Fibroblast of peridontal ligament (primary cell): ENCODE data around the gene FAM32A.
A peak's percentile ranks its signal among the peaks of the same experiment; 100 is the strongest.

ENCODE experiments used
- DNase-seq: peaks from one replicate; pipeline ENCODE4 v3.0.0-alpha.2; 2010; ENCODE audit errors: extremely low read depth

Gene FAM32A

DNA sequence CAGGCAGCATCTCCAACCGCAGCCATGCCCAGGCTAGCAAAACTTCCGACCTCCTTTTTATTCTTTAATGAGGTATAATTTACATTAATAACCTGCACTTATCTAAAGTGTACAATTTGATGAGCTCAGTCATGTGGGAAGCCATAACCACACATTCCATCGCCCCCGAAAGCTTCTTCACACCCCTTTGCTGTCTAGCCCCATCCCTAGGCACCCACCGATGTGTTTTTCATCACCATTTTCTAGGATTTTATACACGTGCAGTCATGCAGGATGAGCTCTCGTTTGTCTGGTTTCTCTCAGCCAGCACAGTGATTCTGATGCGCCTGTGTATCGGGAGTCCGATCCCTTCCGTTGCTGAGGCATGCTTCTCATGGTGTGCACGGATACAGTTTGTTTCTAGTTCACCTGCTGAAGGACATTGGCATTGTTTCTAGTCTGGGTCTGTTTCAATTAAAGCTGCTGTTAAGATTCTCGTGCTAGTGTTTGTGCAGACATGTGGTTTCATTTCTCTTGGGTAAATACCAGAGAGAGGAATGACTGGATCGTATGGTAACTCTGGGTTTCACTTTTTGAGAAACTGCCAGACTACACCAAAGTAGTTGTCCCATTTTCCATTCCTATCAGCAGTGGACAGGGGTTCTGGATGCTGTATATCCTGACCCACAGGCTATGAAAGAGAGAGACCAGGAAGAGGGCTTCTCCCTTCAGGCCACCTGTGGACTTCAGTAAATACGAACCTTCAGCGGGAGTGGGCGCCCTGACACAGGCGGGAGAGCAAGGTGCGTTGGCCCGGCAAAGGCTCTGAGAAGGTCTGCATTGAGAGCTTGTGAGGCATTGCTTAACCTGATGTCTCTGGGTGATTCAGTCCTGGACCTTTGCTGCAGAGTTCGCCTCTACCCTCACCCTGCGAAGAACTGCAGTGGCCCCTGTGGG is 17.4 kb downstream of the FAM32A start:
- peak; percentile 85 for DNase-seq

DNA sequence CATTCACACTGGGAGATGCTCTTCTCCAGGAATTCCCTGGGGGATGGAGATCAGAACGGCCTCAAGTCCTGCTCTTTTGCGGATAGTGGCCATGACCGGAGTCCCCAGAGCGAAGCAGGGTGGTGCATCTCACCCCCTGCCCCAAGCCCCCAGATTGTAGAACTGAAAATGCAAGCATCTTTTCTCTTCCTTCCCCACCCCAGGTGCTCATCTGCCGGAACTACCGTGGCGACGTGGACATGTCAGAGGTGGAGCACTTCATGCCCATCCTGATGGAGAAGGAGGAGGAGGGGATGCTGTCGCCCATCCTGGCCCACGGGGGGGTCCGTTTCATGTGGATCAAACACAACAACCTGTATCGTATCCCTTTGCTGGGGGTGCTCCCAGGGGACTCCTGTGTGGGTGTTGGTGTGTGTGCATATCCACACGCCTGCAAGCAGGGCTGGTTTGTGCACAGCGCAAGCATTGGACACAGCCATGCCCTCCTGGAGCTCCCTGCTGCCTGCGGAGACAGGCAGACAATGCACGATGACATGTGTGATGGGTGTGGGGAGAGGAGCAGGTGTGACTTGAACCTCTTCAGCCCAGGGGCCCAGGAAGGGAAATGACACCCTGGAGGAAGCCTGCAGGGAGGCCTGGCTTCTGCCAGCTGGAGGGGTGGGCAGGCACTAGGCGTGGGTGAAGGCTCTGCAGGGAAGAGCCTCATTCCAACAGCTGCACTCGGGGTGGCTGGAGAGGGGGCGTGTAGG is 18.2 kb downstream of the FAM32A start:
- no peak for DNase-seq

DNA sequence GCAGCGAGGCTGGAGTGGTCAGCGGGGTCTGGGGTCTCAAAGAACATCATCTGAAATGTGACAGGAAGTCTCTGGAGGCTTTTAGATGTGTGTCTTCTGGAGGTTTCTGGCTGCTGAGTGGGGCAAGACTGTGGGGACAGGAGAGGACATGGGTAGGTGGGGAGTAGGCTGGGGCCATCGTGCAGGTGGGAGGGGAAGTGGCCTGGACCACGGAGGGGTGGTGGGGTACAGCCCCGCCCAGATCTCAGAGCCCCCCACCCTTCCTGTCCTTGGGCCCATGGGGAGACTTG is 18.7 kb downstream of the FAM32A start:
- no peak for DNase-seq

DNA sequence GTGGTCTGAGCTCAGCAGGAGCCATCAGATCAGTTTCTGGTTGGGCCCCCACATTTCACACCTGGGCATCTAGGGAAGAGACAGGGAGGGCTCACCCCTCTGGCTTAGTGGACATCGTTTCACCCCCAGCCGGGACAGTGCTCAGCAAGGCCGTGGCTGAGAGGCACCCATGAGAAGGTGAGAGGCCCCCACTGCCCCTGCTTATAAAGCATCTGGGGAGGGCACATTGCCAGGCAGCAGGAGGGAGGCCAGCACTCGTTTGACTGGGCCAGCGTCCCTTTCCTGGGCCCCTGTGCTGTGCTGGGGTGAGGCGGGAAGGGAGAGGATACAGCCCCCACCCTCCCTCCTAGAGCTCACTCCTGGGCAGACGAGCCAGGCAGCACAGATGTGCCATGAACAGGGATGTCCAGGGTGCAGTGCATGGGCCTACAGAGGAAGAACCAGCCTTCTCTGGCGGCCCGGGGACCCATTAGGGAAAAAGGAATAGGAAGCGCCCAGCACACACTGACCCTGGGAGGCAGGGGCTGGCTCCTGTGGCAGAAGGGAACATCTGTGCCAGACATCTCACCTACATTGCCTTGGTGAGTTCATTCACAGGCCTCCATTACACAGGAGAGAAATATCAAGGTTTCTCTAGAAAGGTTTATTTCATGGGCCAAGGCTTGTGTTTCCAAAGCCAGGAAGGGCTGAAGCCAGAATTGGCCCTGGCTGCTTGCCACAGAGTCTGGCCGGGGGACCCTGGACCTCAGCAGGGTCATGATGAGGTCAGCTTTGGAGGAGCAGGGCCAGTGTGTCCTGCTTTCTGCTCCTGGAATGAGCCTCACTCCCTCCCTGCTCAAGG is 20.2 kb downstream of the FAM32A start:
- no peak for DNase-seq

DNA sequence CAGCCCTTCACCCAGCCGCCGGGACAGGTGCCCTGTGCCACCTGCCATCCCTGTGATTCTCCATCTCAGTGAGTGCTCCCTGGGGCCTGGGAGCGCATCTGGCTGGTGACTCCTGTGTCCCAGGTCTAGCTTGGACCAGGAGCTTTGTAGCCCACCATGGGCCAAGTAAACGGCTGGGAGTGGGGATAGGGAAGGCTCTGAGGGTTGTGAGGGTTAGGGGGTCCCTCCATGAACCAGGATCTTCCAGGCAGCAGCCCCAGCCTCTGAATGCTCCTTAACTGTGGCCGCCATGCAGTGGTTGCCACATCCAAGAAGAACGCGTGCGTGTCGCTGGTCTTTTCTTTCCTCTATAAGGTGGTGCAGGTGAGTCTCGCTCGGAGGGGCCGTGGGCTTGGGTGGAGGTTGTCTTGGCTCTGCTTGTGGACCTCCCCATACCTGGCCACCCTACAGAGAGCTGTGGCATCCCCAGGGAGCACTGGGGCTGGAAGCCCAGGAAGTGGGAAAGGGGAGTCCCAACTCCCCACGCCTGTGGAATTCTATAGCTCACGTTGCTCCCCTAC is 20.9 kb downstream of the FAM32A start:
- no peak for DNase-seq

DNA sequence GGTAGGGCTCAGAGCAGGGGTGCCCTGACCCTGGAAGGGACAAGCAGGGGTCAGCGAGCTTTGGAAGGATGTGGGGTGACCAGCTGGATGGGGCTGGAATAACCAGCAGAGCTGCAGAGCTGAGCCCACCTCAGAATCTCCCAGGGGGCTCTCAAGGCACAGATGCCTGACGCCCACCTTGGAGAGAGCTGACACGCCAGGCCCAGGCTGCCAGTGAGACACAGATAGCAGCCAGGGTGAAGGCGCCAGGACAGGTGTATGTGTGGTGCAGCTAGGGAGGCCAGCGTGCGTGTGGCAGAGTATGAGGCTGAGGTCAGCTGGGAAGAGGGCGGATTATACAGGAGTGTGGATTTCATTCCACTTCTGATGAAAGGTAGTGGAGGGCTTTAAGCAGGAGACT is 21.4 kb downstream of the FAM32A start:
- DNase-seq: no peak

DNA sequence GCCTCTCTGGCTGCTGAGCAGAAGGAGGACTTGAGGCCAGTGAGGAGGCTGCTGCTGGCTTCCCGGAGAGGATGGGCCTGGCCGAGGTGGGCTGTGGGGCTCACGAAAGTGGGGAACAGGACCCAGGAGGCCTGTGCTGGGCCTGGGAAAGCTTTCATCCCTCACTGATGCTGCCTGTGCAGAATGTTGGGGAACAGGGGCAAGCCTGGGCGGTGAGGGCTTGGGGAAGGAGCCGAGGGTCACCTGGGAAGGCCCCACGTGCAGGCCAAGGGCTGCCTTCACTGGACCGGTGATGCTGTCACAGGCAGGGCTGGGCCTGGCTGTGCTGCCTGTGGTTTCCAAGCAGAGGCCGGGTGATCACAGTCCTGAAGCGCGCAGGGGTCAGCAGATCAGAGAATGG is 21.9 kb downstream of the FAM32A start:
- no peak for DNase-seq

DNA sequence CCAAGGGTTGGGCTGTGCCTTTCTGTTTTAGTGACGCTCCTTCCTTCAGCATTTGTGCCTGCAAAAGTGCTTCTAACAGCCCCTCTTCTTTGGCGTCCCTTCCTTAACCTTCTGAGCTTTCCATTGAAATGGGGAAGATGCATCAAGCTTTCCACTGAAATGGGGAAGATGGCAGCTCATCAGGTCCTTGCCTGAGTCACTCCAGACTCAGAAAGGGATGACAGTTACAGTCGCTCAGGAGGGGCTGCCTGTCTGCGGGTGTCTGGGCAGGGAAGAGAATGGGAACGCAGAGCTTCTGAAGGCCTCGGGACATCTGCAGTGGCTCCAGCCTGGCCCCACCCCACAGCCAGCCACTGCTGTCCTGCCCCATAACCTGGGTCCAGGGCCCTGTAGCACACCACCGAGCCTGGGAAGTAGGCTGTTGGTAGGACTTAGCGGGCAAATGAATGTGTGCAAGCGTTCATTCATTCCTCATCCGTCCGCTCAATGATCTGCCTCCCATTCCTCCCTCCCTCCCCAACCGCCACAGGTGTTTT is 22.3 kb downstream of the FAM32A start:
- DNase-seq: no peak

DNA sequence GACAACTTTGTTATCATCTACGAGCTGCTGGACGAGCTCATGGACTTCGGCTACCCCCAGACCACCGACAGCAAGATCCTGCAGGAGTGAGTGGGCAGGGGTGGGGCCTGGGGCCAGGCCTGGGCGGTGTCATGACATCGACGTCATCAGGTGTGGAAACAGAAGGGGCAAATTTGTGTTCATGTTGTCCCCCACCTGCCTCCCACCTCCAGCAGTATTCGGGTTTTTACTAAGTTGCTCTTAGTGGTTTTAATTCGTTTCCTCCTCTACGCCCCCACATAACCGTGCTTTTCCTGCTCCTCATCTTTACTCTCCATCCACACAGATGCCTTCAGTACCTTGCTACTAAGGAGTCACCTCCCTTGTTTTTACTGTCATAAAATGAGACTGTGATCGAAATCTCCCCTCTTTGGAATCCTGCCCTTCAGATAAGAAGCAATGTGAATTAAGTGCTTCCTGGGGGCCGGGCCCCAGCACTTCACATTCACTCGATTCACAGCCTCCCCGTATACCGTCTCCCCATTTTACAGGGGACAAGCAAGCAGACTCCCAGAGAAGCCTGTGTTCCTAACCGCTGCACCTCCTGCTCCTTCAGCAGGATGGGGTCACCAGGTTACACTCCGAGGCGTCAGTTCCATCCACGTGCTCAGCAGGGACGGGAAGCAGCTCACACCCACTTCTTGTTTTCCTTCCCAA is 23.0 kb downstream of the FAM32A start:
- DNase-seq: no peak

DNA sequence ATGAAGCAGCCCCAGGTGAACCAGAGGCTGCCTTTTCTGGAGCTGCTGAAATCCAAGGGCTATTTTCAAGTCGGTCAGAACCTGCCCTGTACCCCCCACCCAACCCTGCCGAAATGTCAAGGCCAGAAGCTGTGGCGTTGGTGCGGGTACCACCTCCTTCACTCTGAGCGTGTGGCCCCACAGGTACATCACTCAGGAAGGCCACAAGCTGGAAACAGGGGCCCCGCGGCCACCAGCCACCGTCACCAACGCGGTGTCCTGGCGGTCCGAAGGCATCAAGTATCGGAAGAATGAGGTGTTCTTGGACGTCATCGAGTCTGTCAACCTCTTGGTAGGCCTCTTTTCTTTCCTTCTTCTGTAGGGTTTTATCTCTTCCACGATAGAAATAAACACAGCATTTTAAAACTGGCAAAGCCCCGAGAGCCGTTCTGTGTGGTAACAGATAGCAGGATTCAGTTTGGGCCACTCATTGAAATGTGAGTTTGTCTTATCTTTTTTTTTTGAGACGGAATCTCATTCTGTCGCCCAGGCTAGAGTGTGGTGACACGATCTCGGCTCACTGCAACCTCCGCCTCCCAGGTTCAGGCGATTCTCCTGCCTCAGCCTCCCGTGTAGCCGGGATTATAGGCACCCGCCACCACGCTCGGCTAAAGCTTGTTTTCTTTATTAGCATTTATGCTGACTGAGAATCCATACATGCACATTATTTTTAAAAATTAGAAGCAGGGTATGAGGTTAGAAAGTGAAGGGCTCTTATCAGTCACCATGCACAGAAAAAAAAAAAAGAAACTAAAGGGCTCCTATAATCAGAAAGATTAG is 23.8 kb downstream of the FAM32A start:
- no peak for DNase-seq

DNA sequence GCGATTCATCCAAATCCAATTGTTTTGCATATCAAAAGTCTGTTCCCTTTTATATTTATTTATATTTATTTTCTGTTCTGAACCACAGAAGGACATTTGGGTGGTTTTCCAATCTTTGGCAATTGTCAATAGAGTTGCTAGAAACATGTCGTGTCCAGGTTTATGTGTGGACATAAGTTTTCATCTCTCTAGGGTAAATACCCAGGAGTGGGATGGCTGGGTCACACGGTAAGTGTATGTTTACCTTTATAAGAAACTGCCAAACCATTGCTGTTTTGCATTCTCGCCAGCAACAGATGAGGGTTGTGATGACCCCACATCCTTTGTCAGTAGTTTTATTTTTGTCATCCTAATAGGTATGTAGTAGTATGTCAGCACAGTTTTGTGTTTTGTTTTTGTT is 25.0 kb downstream of the FAM32A start:
- no peak for DNase-seq

DNA sequence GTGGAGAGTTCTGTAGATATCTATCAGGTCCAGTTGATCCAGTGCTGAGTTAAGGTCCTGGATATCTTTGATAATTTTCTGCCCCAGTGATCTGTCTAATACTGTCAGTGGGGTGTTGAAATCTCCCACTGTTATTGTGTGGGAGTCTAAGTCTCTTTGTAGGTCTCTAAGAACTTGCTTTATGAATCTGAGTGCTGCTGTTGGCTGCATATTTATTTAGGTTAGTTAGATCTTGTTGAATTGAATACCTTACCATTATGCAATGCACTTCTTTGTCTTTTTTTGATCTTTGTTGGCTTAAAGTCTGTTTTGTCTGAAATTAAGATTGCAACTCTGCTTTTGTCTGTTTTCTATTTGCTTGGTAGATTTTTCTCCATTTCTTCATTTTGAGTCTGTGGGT is 27.9 kb downstream of the FAM32A start:
- no peak for DNase-seq

DNA sequence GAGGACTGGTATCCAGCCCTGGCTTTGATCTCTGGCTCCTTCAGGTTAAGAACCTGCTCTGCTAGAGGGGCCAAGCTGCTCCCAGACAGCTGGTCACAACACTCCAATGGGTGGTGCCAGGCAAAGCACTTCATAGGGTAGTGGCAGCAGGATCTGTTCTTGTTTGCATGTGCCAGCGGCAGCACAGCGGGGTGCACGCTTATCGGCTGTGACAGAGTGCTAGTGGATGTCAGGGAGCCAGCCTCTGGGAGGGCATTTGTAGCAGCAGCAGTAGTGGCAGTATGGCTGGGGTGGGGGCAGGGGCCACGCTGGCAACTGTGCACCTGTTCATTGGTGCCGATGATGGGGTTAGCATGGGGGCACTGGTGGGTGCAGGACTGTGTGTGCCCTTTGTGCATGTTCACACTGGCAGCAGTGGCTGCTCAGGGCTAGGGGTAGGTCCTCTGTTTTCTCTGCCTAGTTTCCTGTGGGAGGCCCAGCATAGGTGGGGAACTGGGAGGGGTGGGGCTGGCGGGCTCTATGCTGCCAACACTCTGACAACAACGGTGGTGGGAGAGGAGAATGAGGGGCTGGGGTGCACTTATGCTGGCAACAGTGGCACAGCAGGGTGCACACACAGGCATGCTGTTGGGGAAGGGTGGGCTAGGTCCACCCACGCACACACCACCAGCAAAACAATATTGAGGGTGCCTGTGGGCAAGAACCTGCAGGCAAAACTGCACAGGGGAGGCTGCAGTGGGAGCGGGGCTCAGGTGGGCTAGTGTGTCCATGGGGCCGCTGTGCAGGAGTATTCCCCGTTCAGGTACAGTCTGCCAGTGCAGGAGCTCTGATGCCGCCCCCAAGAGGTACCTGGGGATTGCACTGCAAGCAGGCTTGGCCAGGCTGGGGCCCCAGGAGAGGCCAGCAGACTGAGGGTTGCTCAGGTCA is 31.8 kb downstream of the FAM32A start:
- no peak for DNase-seq

DNA sequence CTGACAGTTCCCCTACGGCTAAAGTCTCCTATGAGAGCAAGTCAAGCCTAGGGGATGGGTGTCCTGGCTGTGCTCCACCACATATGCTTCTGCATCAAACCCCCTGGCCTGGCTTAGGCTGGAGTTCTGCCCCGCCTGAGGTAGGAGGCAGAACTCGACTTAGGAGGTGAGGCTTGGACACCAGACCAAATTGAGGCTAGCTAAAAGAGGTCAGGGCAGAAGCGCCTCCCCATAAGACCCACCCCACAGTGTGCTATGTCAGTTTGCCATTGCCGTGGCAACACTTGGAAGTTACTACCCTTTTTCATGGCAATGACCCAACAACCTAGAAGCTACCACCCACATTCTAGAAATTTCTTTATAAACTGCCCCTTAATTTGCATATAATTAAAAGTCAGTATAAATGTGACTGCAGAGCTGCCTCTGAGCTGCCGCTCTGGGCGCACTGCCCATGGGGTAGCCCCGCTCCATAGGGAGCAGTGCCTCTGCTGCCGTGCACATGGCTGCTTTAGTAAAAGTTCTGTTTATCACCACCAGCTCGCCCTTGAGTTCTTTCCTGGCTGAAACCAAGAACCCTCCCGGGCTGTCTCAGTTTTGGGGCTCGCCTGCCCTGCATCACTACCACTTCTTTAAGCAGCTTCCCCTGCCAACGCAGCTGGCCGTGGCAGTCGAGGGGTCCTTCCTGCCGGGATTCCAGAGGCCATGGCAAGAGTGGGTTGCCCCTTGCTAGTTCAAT is 32.7 kb downstream of the FAM32A start:
- no peak for DNase-seq

DNA sequence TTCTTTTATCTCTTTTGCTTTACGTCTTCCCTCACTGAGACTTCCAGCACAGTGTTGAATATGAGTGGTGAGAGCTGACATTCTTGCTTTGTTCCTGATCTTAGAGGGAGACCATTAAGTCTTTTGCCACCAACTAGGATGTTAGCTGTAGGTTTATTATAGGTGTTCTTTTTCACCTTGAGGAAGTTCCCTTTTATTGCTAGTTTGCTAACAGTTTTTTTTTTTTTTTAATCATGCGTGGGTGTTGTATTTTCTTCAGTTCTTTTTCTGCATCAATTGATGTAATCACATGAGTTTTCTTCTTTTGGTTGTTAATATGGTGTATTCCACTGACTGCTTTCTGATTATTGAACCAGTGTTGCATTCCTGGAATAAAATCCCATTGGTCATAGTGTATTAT is 33.6 kb downstream of the FAM32A start:
- no peak for DNase-seq

DNA sequence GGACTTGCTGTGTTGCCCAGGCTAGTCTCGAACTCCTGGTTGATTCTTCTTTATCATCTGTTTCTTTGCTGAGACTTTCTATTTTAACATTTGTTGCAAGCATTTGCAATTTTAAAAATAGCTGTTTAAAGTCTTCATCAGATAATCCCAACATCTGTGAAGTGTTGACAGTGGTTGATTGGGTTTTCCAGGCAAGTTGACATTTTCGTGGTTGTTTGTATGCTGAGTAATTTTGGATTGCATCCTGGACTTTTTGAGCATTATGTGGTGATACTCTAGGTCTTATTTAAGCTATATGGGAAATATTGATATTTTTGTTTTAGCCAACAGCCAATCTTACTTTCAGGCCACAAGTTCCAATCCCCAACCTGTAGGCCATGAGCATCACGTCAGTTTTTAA is 37.6 kb downstream of the FAM32A start:
- DNase-seq: peak; percentile 80

DNA sequence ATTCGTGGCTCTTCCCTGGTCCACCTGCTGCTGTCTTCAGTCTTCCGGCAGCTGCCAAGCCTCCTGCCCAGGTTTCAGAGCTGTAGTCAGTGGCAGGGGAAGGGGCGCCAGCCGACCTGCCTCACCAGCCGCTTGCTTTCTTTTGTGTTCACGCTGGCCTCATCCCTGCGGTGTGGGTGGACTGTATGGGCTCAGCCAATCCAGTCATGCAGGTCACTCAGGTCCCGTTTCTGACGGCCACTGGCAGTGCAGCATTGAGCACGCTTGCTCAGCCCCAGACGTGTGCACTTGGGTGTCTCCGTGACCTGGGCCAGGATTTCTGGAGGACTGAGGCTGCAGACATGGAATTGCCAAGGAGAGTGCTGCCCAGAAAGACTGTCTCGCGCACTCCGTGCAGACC is 38.5 kb downstream of the FAM32A start:
- DNase-seq: no peak

DNA sequence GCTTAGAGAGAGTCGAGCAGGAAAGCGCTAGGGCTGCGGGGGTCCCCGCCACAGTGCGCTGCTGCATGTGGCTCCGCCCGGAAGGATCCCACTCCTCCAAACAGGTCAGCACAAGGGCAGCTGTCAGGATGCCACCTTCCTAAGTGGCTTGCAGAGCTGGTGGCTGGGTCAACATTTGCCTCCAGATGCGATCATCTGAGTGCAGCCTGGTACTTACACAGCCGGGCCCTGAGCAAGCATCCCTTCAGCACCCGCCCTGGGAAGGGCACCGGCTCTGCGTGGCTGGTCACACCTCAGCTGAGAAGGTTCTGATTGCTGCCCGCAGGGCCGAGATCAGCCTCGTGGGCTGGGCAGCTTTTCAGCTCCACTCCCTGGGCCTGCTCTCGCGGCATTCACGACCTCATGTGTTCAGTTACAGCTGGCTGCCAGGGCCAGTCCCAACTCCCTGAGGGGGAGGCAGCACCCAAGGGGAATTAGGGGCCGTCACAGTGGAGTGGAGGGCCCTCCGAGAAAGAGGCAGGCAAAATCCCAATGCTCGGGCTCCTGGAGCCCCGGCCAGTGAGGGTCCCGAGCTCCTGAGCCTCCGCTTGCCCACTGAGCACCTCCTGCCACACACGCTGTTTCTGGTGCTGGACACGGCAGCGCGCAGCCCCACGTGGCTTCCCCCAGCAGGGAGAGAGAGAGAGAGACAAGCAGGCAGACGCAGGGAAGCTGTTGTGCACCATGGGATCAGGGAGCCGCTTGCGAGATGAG is 39.3 kb downstream of the FAM32A start:
- DNase-seq: no peak
